WTC11 (cell line): ENCODE data around the gene ZNRF2. TPM values are rescaled to one million over a fixed set of nuclear protein-coding genes. Genes with fewer than 3 reads are reported as not detected.
A peak's percentile ranks its signal among the peaks of the same experiment; 100 is the strongest.

Experiments used
- ATAC-seq: fragments of 200-7000 bp; cut with Tn5 transposase; 2 replicates; pipeline ENCODE4 v1.10.0; 2021; ENCODE audit warnings: mild to moderate bottlenecking, moderate library complexity
- CTCF ChIA-PET: fragments of 300-600 bp; sonication (Branson Sonifier 250); formaldehyde crosslinking; loops from one replicate; lab custom pipeline; 2021; ENCODE audit warnings: antibody characterized with exemption; lab: Charles Lee
- POLR2A ChIA-PET: fragments of 350-600 bp; sonication (Branson Sonifier 250); formaldehyde crosslinking; loops from one replicate; lab custom pipeline; 2021; ENCODE audit warnings: antibody characterized with exemption; lab: Charles Lee
- DNase-seq: peaks from one replicate; pipeline ENCODE4 v3.0.0; 2021; ENCODE audit warnings: low spot score
- H3K27ac Mint-ChIP-seq: 2 replicates; pipeline ENCODE4 v1.8.0; 2021; ENCODE audit warnings: mixed read lengths
- H3K27me3 Mint-ChIP-seq: 2 replicates; pipeline ENCODE4 v1.8.0; 2021; ENCODE audit warnings: low read depth, mild to moderate bottlenecking, moderate library complexity, mixed read lengths
- H3K36me3 Mint-ChIP-seq: 2 replicates; pipeline ENCODE4 v1.8.0; 2021; ENCODE audit warnings: mixed read lengths
- H3K4me1 Mint-ChIP-seq: 2 replicates; pipeline ENCODE4 v1.8.0; 2022; ENCODE audit warnings: mixed read lengths
- H3K4me3 Mint-ChIP-seq: 2 replicates; pipeline ENCODE4 v1.8.0; 2021; ENCODE audit warnings: mild to moderate bottlenecking, moderate library complexity, mixed read lengths
- H3K9me3 Mint-ChIP-seq: 2 replicates; pipeline ENCODE4 v1.8.0; 2021; ENCODE audit warnings: mixed read lengths
- ATF1 ChIP-seq: sonication (generic); formaldehyde crosslinking; IDR thresholded peaks from 2 replicates; pipeline ENCODE4 v1.8.1; 2023; ENCODE audit warnings: mild to moderate bottlenecking, moderate library complexity, missing genetic modification reagents
- CREM ChIP-seq: sonication (generic); formaldehyde crosslinking; IDR thresholded peaks from 2 replicates; pipeline ENCODE4 v1.8.1; 2022; ENCODE audit warnings: mild to moderate bottlenecking, missing genetic modification reagents, moderate library complexity
- E2F4 ChIP-seq: sonication (generic); formaldehyde crosslinking; IDR thresholded peaks from 2 replicates; pipeline ENCODE4 v1.8.1; 2022; ENCODE audit warnings: low read depth, mild to moderate bottlenecking, moderate library complexity, missing genetic modification reagents, borderline replicate concordance
- ELF4 ChIP-seq: sonication (generic); formaldehyde crosslinking; IDR thresholded peaks from 2 replicates; pipeline ENCODE4 v1.8.1; 2022; ENCODE audit warnings: low read depth, mild to moderate bottlenecking, moderate library complexity, missing genetic modification reagents
- ERG ChIP-seq: fragments of 250-450 bp; sonication (Bioruptor Pico); IDR thresholded peaks from 2 replicates; pipeline ENCODE4 v1.8.0; 2021; ENCODE audit warnings: mild to moderate bottlenecking
- GRHL2 ChIP-seq: fragments of 250-450 bp; sonication (Bioruptor Pico); IDR thresholded peaks from 2 replicates; pipeline ENCODE4 v1.8.0; 2022; ENCODE audit warnings: mild to moderate bottlenecking, moderate library complexity; ENCODE audit not compliant: insufficient replicate concordance, severe bottlenecking
- HMGA2 ChIP-seq: fragments of 250-450 bp; sonication (Bioruptor Pico); IDR thresholded peaks from 2 replicates; pipeline ENCODE4 v1.4.0; 2021; ENCODE audit warnings: mild to moderate bottlenecking, moderate library complexity
- MAX ChIP-seq: sonication (generic); formaldehyde crosslinking; IDR thresholded peaks from 2 replicates; pipeline ENCODE4 v1.8.0; 2022; ENCODE audit warnings: mild to moderate bottlenecking, missing genetic modification reagents
- MXD4 ChIP-seq: fragments of 250-450 bp; sonication (Bioruptor Pico); IDR thresholded peaks from 2 replicates; pipeline ENCODE4 v1.8.0; 2021; ENCODE audit warnings: mild to moderate bottlenecking, moderate library complexity, borderline replicate concordance
- PRRX2 ChIP-seq: fragments of 250-450 bp; sonication (Bioruptor Pico); IDR thresholded peaks from 2 replicates; pipeline ENCODE4 v1.8.0; 2021; ENCODE audit warnings: mild to moderate bottlenecking
- STAT6 ChIP-seq: sonication (generic); formaldehyde crosslinking; conservative IDR thresholded peaks from 2 replicates; pipeline ENCODE4 v1.8.1; 2023; ENCODE audit warnings: mild to moderate bottlenecking, low read depth, missing genetic modification reagents, moderate library complexity
- TEAD4 ChIP-seq: sonication (generic); formaldehyde crosslinking; IDR thresholded peaks from 2 replicates; pipeline ENCODE4 v1.8.0; 2022; ENCODE audit warnings: mild to moderate bottlenecking, missing genetic modification reagents
- ZNF232 ChIP-seq: sonication (generic); formaldehyde crosslinking; IDR thresholded peaks from 2 replicates; pipeline ENCODE4 v1.8.0; 2022; ENCODE audit warnings: mild to moderate bottlenecking, missing genetic modification reagents
- ZNF671 ChIP-seq: fragments of 250-450 bp; sonication (Bioruptor Pico); IDR thresholded peaks from 2 replicates; pipeline ENCODE4 v1.8.0; 2021; ENCODE audit warnings: mild to moderate bottlenecking
- total RNA-seq: library from RNA; stranded (reverse); gene quantifications from 3 replicates; pipeline ENCODE4 v1.2.3, GENCODE V29; 2021
- TF ChIP-seq, protein P1 (sequence below): sonication (generic); formaldehyde crosslinking; IDR thresholded peaks from 2 replicates; pipeline ENCODE4 v1.8.0; 2022; ENCODE audit warnings: mild to moderate bottlenecking, missing genetic modification reagents
- TF ChIP-seq, protein P2 (sequence below): sonication (generic); formaldehyde crosslinking; IDR thresholded peaks from 2 replicates; pipeline ENCODE4 v1.8.0; 2022; ENCODE audit warnings: mild to moderate bottlenecking, missing genetic modification reagents

ZNRF2 gene
- total RNA-seq, 1 experiment from 2014 or later = 18.2 TPM

DNA sequence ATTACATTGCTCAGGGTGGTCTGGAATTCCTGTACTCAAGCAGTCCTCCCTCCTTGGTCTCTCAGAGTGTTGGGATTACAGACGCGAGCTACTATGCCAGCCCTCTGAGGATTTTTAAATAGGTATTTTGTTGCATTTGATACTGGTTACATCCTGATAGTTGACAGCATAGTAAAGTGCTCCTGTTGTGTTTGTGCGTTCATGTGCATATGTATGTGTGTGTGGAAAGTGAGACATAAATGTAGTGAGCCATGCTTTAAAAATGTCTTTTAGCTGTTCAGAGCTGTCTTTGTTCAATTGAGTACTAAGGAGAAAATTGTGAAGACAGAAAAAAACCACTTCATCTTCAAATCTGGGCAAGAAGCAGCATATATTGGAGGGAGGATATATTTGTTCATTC lies 27.8 kb downstream of the ZNRF2 start (continued):
- TF ChIP-seq MXD4 (CRISPR knock-in tag) = no peak
- TF ChIP-seq, all 79 proteins: peak for 0

DNA sequence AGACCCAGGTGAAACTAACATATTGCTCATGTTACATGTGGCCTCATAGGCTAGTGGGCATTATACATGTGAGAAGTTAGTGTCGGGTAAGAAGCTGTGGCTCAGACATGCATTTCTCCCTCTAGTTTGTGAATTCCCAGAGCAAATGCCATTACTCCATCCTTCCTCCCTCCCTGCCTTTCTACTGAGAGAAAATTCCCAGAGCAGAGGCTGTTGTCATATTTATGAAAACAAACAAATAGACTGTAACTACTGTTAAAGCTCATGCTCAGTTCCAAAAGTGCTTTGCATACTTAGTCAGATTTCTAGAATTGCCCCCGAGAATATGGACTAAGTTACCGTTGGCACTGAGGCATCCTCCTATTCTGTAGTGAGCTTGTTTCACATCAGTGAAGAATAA lies 29.0 kb downstream of the ZNRF2 start:
- Mint-ChIP-seq H3K27me3 (no peaks in the 10 kb centered on the region), H3K4me3 (no peak overlapping the region), H3K4me1 (peaks cover 52% of the 10 kb centered on the region), H3K27ac (peak overlapping the region; percentile 1; the same call in 1 of the 2 replicates), H3K36me3 (no peaks in the 10 kb centered on the region), H3K9me3 (no peaks in the 10 kb centered on the region)
- DNase-seq (no peak), ATAC-seq (no peak)
- POLR2A ChIA-PET = no interaction called here
- CTCF ChIA-PET = interaction anchor here (0.8 to 1.7 kb wide), 2 partner anchors 13 to 22 kb away, joined by 3 to 4 read pairs; no protein-coding TSS in a partner anchor
- TF ChIP-seq HMGA2 (CRISPR knock-in tag) (no peak), ATF1 (CRISPR knock-in tag) (no peak), STAT6 (no peak), ERG (CRISPR knock-in tag) (no peak), MAX (CRISPR knock-in tag) (no peak), GRHL2 (CRISPR knock-in tag) (no peak)
- TF ChIP-seq, protein P1, sequence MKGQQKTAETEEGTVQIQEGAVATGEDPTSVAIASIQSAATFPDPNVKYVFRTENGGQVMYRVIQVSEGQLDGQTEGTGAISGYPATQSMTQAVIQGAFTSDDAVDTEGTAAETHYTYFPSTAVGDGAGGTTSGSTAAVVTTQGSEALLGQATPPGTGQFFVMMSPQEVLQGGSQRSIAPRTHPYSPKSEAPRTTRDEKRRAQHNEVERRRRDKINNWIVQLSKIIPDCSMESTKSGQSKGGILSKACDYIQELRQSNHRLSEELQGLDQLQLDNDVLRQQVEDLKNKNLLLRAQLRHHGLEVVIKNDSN (CRISPR knock-in tag) = no peak

DNA sequence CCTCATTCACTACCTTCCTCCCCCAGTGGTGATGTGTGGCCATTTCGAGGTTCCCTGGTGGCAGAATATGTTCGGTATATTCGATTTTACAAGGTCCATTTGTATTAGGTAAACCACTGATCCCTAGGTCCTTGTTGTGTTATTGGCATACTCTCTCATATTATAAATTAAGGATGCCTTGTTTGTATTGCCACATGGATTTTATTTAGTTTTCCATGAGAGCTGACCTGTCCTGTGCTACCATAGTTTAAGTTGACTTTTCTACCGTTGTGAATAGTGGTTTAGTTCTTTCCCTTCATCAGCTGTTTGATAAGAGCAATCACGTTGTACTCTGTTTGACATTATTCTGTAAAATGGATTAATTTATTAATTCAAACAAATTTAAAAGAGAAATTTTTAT lies 29.4 kb downstream of the ZNRF2 start:
- POLR2A ChIA-PET = no interaction called here
- Mint-ChIP-seq H3K27me3 (no peaks in the 10 kb centered on the region), H3K4me1 (peaks cover 54% of the 10 kb centered on the region), H3K9me3 (no peaks in the 10 kb centered on the region), H3K27ac (0 out of 2 replicates have a peak overlapping the region, but pooled peaks have one; percentile 1), H3K4me3 (no peak overlapping the region), H3K36me3 (no peaks in the 10 kb centered on the region)
- ATAC-seq (no peak), DNase-seq (no peak)
- TF ChIP-seq PRRX2 (CRISPR knock-in tag) (no peak), ZNF232 (CRISPR knock-in tag) (no peak), CREM (CRISPR knock-in tag) (no peak), TEAD4 (CRISPR knock-in tag) (no peak), ELF4 (CRISPR knock-in tag) (no peak), ATF1 (CRISPR knock-in tag) (no peak), ERG (CRISPR knock-in tag) (no peak), ZNF671 (CRISPR knock-in tag) (no peak), E2F4 (CRISPR knock-in tag) (no peak)
- TF ChIP-seq, protein P2, sequence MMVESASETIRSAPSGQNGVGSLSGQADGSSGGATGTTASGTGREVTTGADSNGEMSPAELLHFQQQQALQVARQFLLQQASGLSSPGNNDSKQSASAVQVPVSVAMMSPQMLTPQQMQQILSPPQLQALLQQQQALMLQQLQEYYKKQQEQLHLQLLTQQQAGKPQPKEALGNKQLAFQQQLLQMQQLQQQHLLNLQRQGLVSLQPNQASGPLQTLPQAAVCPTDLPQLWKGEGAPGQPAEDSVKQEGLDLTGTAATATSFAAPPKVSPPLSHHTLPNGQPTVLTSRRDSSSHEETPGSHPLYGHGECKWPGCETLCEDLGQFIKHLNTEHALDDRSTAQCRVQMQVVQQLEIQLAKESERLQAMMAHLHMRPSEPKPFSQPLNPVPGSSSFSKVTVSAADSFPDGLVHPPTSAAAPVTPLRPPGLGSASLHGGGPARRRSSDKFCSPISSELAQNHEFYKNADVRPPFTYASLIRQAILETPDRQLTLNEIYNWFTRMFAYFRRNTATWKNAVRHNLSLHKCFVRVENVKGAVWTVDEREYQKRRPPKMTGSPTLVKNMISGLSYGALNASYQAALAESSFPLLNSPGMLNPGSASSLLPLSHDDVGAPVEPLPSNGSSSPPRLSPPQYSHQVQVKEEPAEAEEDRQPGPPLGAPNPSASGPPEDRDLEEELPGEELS (CRISPR knock-in tag) = no peak
- CTCF ChIA-PET = interaction anchor here (0.8 to 1.7 kb wide), 2 partner anchors 13 to 22 kb away, joined by 3 to 4 read pairs; no protein-coding TSS in a partner anchor
